H1 (cell line): ENCODE measurements around the gene PLCB4. TPM values are rescaled to one million over a fixed set of nuclear protein-coding genes. Genes with fewer than 3 reads are reported as not detected.

Experiments
- GABPA ChIP-seq: IDR thresholded peaks from 2 replicates; pipeline ENCODE4 v1.6.1; 2011; ENCODE audit warnings: mild to moderate bottlenecking, low read length, moderate library complexity, borderline replicate concordance; ENCODE audit not compliant: insufficient read depth
- SIRT6 ChIP-seq: IDR thresholded peaks from one replicate; pipeline ENCODE4 v1.7.1; 2012; ENCODE audit warnings: low read length, inconsistent platforms
- TAF7 ChIP-seq: optimal IDR thresholded peaks from 2 replicates; pipeline ENCODE3; 2011; ENCODE audit warnings: low read depth, mild to moderate bottlenecking, inconsistent platforms, low read length, moderate library complexity, borderline replicate concordance
- polyA plus RNA-seq, 7 experiments: library from polyadenylated mRNA; depleted of rRNA in 3 of 7; stranded (reverse) in 5 of 7; unstranded in 2 of 7; fragments of >200 nt in 5 of 7; fragments of 200-250 nt in 2 of 7; gene quantifications; 1 replicate in 5 of 7; 2 replicates in 1 of 7; 4 replicates in 1 of 7; pipeline versions ENCODE4 v1.2.1 to v1.2.3, GENCODE V29; 2011 to 2013; ENCODE audit warnings: missing spikeins in 2 of 7, mixed read lengths in 2 of 7
- total RNA-seq: library from RNA; stranded (reverse); fragmentation: NEBNext Ultra II Directional; extraction: Animal tissue kit (Norgen Biotek cat#: 25700); gene quantifications from 2 replicates; pipeline ENCODE4 v1.2.1, GENCODE V29; 2021

Gene PLCB4
- total and polyA plus RNA-seq, 2 of the 8 experiments (the other 6 are each of a cell fraction or from before 2014, with no cell fraction given) = 3.2 to 14.1 TPM

DNA sequence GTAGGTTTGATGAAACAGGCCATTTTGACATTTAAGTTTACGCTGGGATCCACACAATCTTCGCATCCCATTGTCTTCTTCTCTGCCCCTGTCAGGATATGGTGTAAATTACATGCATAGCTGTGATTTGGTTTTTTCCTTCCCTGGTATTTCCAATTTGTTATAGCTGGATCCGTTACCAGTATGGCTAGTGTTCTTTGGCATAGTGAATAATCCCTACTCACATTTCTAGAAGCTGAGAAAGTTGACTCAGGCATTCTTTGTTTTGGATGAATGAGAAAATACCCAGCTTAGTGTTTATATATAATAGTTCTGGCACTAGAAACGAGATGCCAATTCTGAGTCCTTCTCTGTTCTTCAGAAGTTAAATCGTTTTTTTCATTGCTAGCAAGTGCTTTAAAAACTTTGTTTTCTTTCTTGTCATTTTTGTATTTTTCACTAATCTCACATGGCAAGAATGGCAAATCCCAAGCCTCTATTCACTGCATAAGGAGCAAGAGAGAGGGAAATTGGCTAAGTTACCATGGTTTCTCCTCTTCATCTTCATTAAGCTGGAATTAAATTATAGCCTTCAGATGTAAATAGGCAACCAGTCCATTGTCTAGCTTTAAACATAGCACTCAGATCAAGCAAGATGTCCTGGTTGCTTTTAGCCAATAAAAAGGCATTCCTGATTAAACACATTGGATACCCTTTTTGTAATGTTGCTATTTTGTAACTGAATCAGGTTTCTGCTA lies 353.6 kb downstream of the PLCB4 start (continued):
- TF ChIP-seq TAF7 (no peak), SIRT6 (no peak), GABPA (no peak)
